Gastrocnemius medialis (tissue), 4 donors: ENCODE measurements around the gene NBPF15.
"Not testable (repeated sequence)": the region's sequence is repeated elsewhere in the genome, so short reads cannot be mapped to it uniquely, and the experiment has no call there.

Experiments used
- CTCF ChIP-seq, 5 experiments: fragments of 450-650 bp in 3 of 5; fragments of 200-600 bp in 2 of 5; sonication (generic) in 2 of 5; IDR thresholded peaks in 4 of 5; conservative IDR thresholded peaks in 1 of 5; 1 replicate in 4 of 5; 2 replicates in 1 of 5; pipeline ENCODE4 v1.5.1; 2016 to 2019; ENCODE audit warnings: antibody characterized with exemption in 5 of 5, mild to moderate bottlenecking in 3 of 5, moderate library complexity in 3 of 5
- POLR2A ChIP-seq, 2 donors: fragments of 450-650 bp; IDR thresholded peaks; one replicate each; pipeline ENCODE4 v1.6.1; 2017; ENCODE audit warnings: antibody characterized with exemption in 2 of 2, mild to moderate bottlenecking in 2 of 2, moderate library complexity in 2 of 2

GRCh38 chr1:144413404-144414118 lies 47.9 kb downstream of the NBPF15 start:
- not testable (repeated sequence) for TF ChIP-seq CTCF (IDR thresholded peaks at IDR 0.05 in 4 of 5, conservative IDR thresholded peaks at IDR 0.05 in 1 of 5); POLR2A (IDR thresholded peaks at IDR 0.05)
